ENCODE results near the gene MCC. TPM values are rescaled to one million over a fixed set of nuclear protein-coding genes. Genes with fewer than 3 reads are reported as not detected.
A peak's percentile ranks its signal among the peaks of the same experiment; 100 is the strongest.

The MCC gene
- total RNA-seq, 1 donor from 2014 or later: 46.1 TPM

DNA sequence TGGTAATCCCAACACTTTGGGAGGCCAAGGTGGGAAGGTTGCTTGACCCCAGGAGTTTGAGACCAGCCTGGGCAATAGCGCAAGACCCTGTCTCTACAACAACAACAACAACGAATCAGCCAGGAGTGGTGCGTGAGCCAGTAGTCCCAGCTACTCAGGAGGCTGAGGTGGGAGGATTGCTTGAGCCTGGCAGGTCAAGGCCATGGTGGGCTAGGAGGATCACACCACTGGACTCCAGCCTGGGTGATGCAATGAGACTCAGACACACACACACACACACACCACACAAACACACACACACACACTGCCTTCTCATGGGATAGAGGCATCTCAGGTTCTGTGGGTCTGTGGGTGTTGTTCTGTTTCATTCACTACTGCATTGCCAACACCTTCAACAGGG, 396.6 kb downstream of the MCC start:
- Mint-ChIP-seq H3K36me3 (ENCODE audit: unreplicated experiment) (peaks cover 5% of the 10 kb centered on the region), H3K27me3 (ENCODE audit: unreplicated experiment) (peaks cover 12% of the 10 kb centered on the region), H3K4me3 (ENCODE audit: unreplicated experiment) (no peak overlapping the region), H3K9me3 (ENCODE audit: unreplicated experiment) (peaks cover 8% of the 10 kb centered on the region), H3K27ac (ENCODE audit: unreplicated experiment) (peak overlapping the region; percentile 90), H3K4me1 (ENCODE audit: low read depth, unreplicated experiment) (peaks cover 52% of the 10 kb centered on the region)
- no peak for DNase-seq
- TF ChIP-seq, protein P1, sequence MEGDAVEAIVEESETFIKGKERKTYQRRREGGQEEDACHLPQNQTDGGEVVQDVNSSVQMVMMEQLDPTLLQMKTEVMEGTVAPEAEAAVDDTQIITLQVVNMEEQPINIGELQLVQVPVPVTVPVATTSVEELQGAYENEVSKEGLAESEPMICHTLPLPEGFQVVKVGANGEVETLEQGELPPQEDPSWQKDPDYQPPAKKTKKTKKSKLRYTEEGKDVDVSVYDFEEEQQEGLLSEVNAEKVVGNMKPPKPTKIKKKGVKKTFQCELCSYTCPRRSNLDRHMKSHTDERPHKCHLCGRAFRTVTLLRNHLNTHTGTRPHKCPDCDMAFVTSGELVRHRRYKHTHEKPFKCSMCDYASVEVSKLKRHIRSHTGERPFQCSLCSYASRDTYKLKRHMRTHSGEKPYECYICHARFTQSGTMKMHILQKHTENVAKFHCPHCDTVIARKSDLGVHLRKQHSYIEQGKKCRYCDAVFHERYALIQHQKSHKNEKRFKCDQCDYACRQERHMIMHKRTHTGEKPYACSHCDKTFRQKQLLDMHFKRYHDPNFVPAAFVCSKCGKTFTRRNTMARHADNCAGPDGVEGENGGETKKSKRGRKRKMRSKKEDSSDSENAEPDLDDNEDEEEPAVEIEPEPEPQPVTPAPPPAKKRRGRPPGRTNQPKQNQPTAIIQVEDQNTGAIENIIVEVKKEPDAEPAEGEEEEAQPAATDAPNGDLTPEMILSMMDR (IDR thresholded peaks at IDR 0.05; ENCODE audit: partially characterized antibody, unreplicated experiment): no peak

- TF ChIP-seq, protein P1 (IDR thresholded peaks at IDR 0.05; ENCODE audit: partially characterized antibody, unreplicated experiment): no peak
- Mint-ChIP-seq H3K27ac (ENCODE audit: unreplicated experiment) (no peak overlapping the region), H3K4me1 (ENCODE audit: low read depth, unreplicated experiment) (peaks cover 61% of the 10 kb centered on the region), H3K4me3 (ENCODE audit: unreplicated experiment) (no peak overlapping the region), H3K9me3 (ENCODE audit: unreplicated experiment) (peaks cover 12% of the 10 kb centered on the region), H3K27me3 (ENCODE audit: unreplicated experiment) (peaks cover 12% of the 10 kb centered on the region), H3K36me3 (ENCODE audit: unreplicated experiment) (peaks cover 5% of the 10 kb centered on the region)
- DNase-seq: no peak
Observed at GRCh38 chr5:113090336-113091106, 397.7 kb downstream of the MCC start.

DNA sequence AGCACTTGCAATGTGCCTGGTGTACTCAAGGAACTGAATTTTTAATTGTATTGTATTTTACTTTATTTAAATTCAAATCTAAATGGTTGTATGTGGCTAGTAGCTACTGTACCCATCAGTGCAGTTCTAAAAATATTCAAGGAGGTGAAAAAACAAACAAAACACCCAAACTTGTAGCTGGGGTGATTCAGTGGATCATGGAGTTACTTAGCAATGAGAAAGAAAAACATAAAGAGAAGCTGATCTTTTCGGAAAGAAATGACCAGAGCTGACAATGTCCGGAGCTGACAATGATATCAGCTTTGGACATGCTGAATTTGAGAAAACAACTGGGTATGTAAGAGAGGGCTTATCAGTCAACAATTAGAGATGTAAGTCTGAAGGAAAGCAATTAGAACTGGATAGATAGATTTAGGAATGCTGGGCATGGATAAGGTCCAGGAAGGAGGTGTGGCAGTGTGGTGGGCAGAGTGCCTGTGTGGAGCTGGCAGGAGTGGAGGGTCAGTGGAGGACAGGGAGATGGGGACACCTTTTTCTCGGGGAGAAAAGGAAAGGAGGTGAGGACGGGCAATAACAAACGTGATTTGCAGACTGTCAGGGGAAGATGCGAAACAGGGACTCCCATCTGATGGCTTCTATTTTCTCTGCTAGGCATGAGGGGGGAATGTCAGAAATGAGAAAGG, 398.5 kb downstream of the MCC start:
- H3K27ac Mint-ChIP-seq (ENCODE audit: unreplicated experiment): peak overlapping the region; percentile 28
- DNase-seq: no peak
- H3K27me3 Mint-ChIP-seq (ENCODE audit: unreplicated experiment): peaks cover 12% of the 10 kb centered on the region
- peaks cover 65% of the 10 kb centered on the region for H3K4me1 Mint-ChIP-seq (ENCODE audit: low read depth, unreplicated experiment)
- peaks cover 5% of the 10 kb centered on the region for H3K36me3 Mint-ChIP-seq (ENCODE audit: unreplicated experiment)
- H3K4me3 Mint-ChIP-seq (ENCODE audit: unreplicated experiment): no peak overlapping the region
- peaks cover 12% of the 10 kb centered on the region for H3K9me3 Mint-ChIP-seq (ENCODE audit: unreplicated experiment)
- TF ChIP-seq, protein P1 (IDR thresholded peaks at IDR 0.05; ENCODE audit: partially characterized antibody, unreplicated experiment): no peak

GRCh38 chr5:113087976-113088514, 400.2 kb downstream of the MCC start:
- peaks cover 9% of the 10 kb centered on the region for H3K27me3 Mint-ChIP-seq (ENCODE audit: unreplicated experiment)
- H3K27ac Mint-ChIP-seq (ENCODE audit: unreplicated experiment): peak overlapping the region; percentile 56
- DNase-seq: no peak
- H3K4me1 Mint-ChIP-seq (ENCODE audit: low read depth, unreplicated experiment): peaks cover 70% of the 10 kb centered on the region
- H3K36me3 Mint-ChIP-seq (ENCODE audit: unreplicated experiment): no peaks in the 10 kb centered on the region
- peak overlapping the region; percentile 41 for H3K4me3 Mint-ChIP-seq (ENCODE audit: unreplicated experiment)
- peaks cover 12% of the 10 kb centered on the region for H3K9me3 Mint-ChIP-seq (ENCODE audit: unreplicated experiment)
- TF ChIP-seq, protein P1 (IDR thresholded peaks at IDR 0.05; ENCODE audit: partially characterized antibody, unreplicated experiment): no peak
